B cell (primary cell): ENCODE data around the gene UBASH3B.

Experiments
- CTCF ChIP-seq: fragments of 200-600 bp; IDR thresholded peaks from one replicate; pipeline ENCODE4 v1.8.0; 2022; ENCODE audit warnings: antibody characterized with exemption, mild to moderate bottlenecking
- EZH2 ChIP-seq: IDR thresholded peaks from 2 replicates; pipeline ENCODE4 v1.6.1; 2012; ENCODE audit warnings: borderline replicate concordance, low read depth, mild to moderate bottlenecking, moderate library complexity, low read length; ENCODE audit not compliant: insufficient read depth, poor library complexity, severe bottlenecking

GRCh38 chr11:122696662-122697061, 41.1 kb downstream of the UBASH3B start:
- no peak for TF ChIP-seq CTCF
- TF ChIP-seq EZH2, result no peak
